HG03521 (cell line): Measurements from ENCODE around the gene HS3ST2.

Experiments used
- ATAC-seq: cut with Tn5 transposase; IDR thresholded peaks from one replicate; pipeline ENCODE4 v1.9.1; 2021; ENCODE audit warnings: mild to moderate bottlenecking, moderate library complexity; ENCODE audit not compliant: unreplicated experiment

Gene HS3ST2

GRCh38 chr16:22813948-22814710 lies at the start of gene HS3ST2:
Gene HS3ST2, plus strand, starts transcription at chr16:22814162. Its CDS starts 449 bp downstream, at chr16:22814611.
- ATAC-seq, result no peak

- no peak for ATAC-seq
These were observed 49.2 kb upstream of the HS3ST2 start for GRCh38 chr16:22764662-22765327.

GRCh38 chr16:22765479-22765878 lies 48.5 kb upstream of the HS3ST2 start:
- ATAC-seq, result no peak

- ATAC-seq, result no peak
These were observed 43.1 kb upstream of the HS3ST2 start for GRCh38 chr16:22770866-22771265.

- no peak for ATAC-seq
These were observed 42.4 kb upstream of the HS3ST2 start for GRCh38 chr16:22771551-22771950.

GRCh38 chr16:22775220-22775922 lies 38.6 kb upstream of the HS3ST2 start:
- ATAC-seq, result no peak

- ATAC-seq, result no peak
These were observed 32.5 kb upstream of the HS3ST2 start for GRCh38 chr16:22781480-22781879.

- no peak for ATAC-seq
These were observed 31.6 kb upstream of the HS3ST2 start for GRCh38 chr16:22782314-22782713.

- no peak for ATAC-seq
These were observed 29.2 kb upstream of the HS3ST2 start for GRCh38 chr16:22784690-22785214.

- ATAC-seq, result no peak
These were observed 28.4 kb upstream of the HS3ST2 start for GRCh38 chr16:22785552-22785951.

- ATAC-seq, result no peak
These were observed 27.7 kb upstream of the HS3ST2 start for GRCh38 chr16:22786284-22786683.

GRCh38 chr16:22786691-22787090 lies 27.3 kb upstream of the HS3ST2 start:
- no peak for ATAC-seq

GRCh38 chr16:22787466-22788192 lies 26.3 kb upstream of the HS3ST2 start:
- ATAC-seq, result no peak

- ATAC-seq, result no peak
These were observed 25.8 kb upstream of the HS3ST2 start for GRCh38 chr16:22788193-22788530.

- ATAC-seq, result no peak
These were observed 24.5 kb upstream of the HS3ST2 start for GRCh38 chr16:22789281-22789945.

- ATAC-seq, result no peak
These were observed 16.4 kb upstream of the HS3ST2 start for GRCh38 chr16:22797551-22797950.

GRCh38 chr16:22799113-22799512 lies 14.8 kb upstream of the HS3ST2 start:
- no peak for ATAC-seq

- no peak for ATAC-seq
These were observed 9.1 kb upstream of the HS3ST2 start for GRCh38 chr16:22804893-22805292.

GRCh38 chr16:22805326-22805725 lies 8.6 kb upstream of the HS3ST2 start:
- ATAC-seq, result no peak

- no peak for ATAC-seq
These were observed 7.2 kb upstream of the HS3ST2 start for GRCh38 chr16:22806811-22807210.
